Activated naive CD8-positive, alpha-beta T cell treated with anti-CD3 and anti-CD28 coated beads, Interleukin-2, amount 50 U/mL, for 24 hours (primary cell): Measurements from ENCODE around the gene ATPAF2.
A peak's percentile ranks its signal among the peaks of the same experiment; 100 is the strongest.
"Not testable (repeated sequence)": the region's sequence is repeated elsewhere in the genome, so short reads cannot be mapped to it uniquely, and the experiment has no call there.

Experiments used
- ATAC-seq: fragments of 150-1000 bp; cut with Tn5 transposase; one replicate; pipeline ENCODE4 v1.10.0; 2021
- DNase-seq: peaks from one replicate; pipeline ENCODE4 v3.0.0; 2021
- H3K27ac Mint-ChIP-seq: one replicate; pipeline ENCODE4 v1.8.0; 2021; ENCODE audit warnings: mild to moderate bottlenecking, mixed read lengths
- H3K27me3 Mint-ChIP-seq: one replicate; pipeline ENCODE4 v1.8.0; 2021; ENCODE audit warnings: mixed read lengths
- H3K36me3 Mint-ChIP-seq: one replicate; pipeline ENCODE4 v1.8.0; 2021; ENCODE audit warnings: low read depth, mixed read lengths
- H3K4me1 Mint-ChIP-seq: one replicate; pipeline ENCODE4 v1.8.0; 2021; ENCODE audit warnings: mixed read lengths
- H3K4me3 Mint-ChIP-seq: one replicate; pipeline ENCODE4 v1.8.0; 2021; ENCODE audit warnings: mild to moderate bottlenecking, moderate library complexity, mixed read lengths
- H3K9me3 Mint-ChIP-seq: one replicate; pipeline ENCODE4 v1.8.0; 2021; ENCODE audit warnings: mixed read lengths

ATPAF2 gene

DNA sequence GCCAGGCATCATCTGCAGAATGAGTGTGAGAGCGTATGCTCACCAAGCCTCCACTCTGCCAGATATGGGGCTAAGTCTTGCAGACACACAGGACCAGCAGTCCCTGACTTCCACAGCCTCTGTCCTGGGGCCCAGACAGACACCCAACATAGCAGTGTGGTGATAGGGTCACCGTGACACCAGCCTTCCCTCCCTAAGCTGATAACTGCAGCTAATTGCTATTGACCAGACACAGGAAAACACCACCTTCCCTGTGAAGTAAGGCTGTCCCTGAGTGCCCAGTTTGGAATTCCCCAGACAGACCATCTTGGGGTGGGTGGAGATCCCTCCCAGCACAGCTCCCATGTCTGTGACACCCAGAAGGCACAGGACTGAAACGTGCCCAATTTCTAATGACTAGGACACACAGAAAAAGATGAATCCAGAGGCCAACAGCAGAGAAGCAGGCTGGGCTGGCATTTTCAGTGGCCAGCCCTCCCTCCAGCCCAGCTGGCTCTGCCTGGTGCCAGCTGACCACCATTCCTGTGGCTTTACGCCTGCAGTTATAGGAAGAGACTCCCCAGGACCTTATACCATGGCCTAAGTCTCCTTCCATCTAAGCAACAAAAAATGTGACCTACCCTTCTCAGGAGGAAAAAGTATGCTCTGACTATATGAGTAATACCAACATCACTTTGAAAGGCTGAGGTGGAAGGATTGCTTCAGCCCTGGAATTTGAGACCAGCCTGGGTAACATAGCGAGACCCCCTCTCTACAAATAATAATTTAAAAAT lies 30.3 kb downstream of the ATPAF2 start:
- H3K4me3 Mint-ChIP-seq = no peak overlapping the region
- ATAC-seq = no peak

DNA sequence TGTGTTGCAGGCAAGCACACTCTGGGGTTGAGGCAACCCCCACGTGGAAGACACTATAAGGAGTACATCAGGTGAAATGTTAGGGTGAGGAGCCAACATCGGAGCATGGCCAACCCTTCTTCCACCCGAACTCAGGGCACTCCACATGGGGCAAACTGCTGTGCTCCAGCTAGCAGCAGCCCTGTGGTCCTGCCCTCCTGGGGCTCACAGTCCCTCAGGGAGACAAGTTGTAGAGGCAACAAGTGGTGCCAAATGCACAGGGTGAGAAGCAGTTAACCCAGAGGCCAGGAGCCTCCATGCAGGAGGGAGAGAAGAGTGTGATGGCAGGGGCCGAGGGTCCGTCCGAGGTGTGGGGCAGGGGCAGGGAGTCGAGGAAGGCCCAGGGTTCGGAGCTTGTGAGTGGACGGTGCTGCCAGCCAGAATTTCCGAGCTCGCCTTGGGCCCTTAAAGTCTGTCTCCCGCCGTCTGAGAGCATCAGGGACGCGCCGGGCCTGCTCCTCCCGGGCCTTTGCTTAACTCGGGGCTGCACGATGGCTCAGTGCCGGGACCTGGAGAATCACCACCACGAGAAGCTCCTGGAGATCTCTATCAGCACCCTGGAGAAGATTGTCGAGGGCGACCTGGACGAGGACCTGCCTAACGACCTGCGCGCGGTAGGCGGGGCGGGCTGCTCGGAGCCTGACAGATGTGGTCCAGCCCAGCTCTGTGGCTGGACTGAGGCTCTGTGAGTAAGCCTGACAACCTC lies 32.3 kb downstream of the ATPAF2 start:
- H3K4me1 Mint-ChIP-seq = no peaks in the 10 kb centered on the region
- H3K4me3 Mint-ChIP-seq = no peak overlapping the region
- DNase-seq (no peak), ATAC-seq (no peak)
- no peak overlapping the region for H3K27ac Mint-ChIP-seq
- H3K36me3 Mint-ChIP-seq = peaks cover 2% of the 10 kb centered on the region
- H3K9me3 Mint-ChIP-seq = no peaks in the 10 kb centered on the region
- H3K27me3 Mint-ChIP-seq = no peaks in the 10 kb centered on the region

More for the DNA sequence above, 30.3 kb downstream of the ATPAF2 start:
- H3K4me1 Mint-ChIP-seq = no peaks in the 10 kb centered on the region
- no peak overlapping the region for H3K27ac Mint-ChIP-seq
- no peak for DNase-seq
- no peaks in the 10 kb centered on the region for H3K9me3 Mint-ChIP-seq
- H3K27me3 Mint-ChIP-seq = no peaks in the 10 kb centered on the region
- peaks cover 5% of the 10 kb centered on the region for H3K36me3 Mint-ChIP-seq

DNA sequence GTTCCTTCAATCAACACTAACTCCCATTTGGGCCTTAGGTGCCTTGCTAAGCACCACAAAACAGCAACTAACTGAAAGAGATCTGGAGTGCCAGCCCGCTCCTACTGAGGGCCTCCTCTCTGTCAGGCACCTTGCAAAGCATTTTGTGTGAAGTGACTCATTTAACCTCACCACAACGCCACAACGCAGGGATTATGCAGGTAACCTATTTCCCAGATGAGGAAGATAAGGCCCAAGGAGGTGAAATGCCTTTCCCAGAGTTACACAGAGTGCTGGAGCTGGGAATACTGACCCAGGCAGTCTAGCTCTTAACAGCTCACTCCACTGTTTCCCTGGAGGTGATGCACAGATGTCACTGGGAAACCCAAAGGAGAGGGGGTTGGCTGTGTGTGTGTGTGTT lies 33.5 kb downstream of the ATPAF2 start:
- ATAC-seq (no peak), DNase-seq (no peak)
- Mint-ChIP-seq H3K27ac (no peak overlapping the region), H3K9me3 (no peaks in the 10 kb centered on the region), H3K4me3 (no peak overlapping the region), H3K36me3 (peaks cover 2% of the 10 kb centered on the region), H3K4me1 (no peaks in the 10 kb centered on the region), H3K27me3 (no peaks in the 10 kb centered on the region)

DNA sequence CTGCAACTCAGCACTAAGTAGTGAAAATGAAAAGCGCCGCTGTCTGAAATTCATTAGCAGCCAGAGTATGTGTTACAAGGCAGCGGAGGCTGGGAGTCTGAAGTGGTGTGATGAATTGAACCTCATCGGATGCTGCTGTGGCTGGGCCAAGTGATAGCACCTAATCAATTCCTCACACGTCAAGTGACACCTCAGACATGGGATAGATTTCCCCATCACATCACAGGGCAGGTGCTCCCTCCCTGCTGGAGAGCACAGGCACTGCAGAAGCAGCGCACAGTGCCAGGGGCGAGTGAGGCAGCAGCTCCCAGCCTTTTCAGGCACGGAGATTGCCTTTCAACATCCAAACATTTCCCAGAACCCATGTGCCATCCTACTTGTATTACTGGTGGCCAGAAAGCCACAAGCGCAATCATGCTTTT lies 34.1 kb downstream of the ATPAF2 start:
- H3K4me1 Mint-ChIP-seq = no peaks in the 10 kb centered on the region
- H3K36me3 Mint-ChIP-seq = peaks cover 2% of the 10 kb centered on the region

DNA sequence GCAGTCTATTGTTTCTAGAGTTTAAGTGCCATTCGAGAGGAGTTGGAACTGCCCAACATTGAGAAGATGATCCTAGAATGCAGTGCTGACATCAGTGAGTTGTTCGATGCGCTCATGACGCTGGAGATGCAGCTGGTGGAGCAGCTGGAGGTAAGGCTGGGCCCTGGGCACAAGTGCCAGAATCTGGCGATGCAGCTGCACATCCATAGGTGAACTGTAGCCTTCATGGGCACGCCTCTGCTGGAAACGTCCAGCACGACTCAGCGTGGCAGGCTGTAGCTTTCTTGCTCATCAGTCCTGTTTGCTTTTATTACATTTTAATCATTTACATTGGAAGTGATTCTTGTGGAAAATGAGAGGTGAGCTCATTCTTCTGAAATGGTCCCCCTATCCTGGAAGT lies 34.6 kb downstream of the ATPAF2 start:
- no peaks in the 10 kb centered on the region for H3K9me3 Mint-ChIP-seq
- ATAC-seq = no peak
- no peaks in the 10 kb centered on the region for H3K27me3 Mint-ChIP-seq

More for the DNA sequence above, 34.1 kb downstream of the ATPAF2 start:
- DNase-seq = no peak
- H3K4me3 Mint-ChIP-seq = no peak overlapping the region
- H3K27ac Mint-ChIP-seq = no peak overlapping the region
- no peaks in the 10 kb centered on the region for H3K27me3 Mint-ChIP-seq
- no peaks in the 10 kb centered on the region for H3K9me3 Mint-ChIP-seq
- ATAC-seq = no peak

DNA sequence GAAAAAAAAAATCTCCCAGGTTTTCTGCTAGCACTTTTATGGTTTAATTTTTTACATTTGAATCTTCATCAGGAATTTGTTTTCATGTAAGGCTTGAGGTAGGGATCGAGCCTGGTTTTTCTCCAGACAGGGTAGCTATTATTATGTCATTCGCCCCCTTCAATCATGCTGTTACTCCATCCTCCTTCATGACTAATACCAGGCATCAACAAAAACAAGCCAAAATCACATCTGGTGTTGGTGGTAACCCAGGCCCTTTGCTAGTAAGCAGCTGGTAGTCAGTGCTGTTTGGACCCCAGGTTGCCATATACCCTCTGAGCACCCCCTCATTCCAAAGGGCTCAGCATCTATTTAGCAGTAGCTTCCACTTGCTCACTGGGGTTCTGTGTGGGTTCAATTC lies 36.8 kb downstream of the ATPAF2 start:
- H3K4me3 Mint-ChIP-seq = no peak overlapping the region
- no peaks in the 10 kb centered on the region for H3K27me3 Mint-ChIP-seq
- H3K4me1 Mint-ChIP-seq = no peaks in the 10 kb centered on the region
- no peak for DNase-seq
- no peaks in the 10 kb centered on the region for H3K9me3 Mint-ChIP-seq
- no peaks in the 10 kb centered on the region for H3K36me3 Mint-ChIP-seq
- no peak for ATAC-seq
- H3K27ac Mint-ChIP-seq = no peak overlapping the region

More for the DNA sequence above, 34.6 kb downstream of the ATPAF2 start:
- H3K4me1 Mint-ChIP-seq = no peaks in the 10 kb centered on the region
- H3K27ac Mint-ChIP-seq = no peak overlapping the region
- no peak for DNase-seq
- H3K4me3 Mint-ChIP-seq = no peak overlapping the region
- peaks cover under 1% of the 10 kb centered on the region for H3K36me3 Mint-ChIP-seq

DNA sequence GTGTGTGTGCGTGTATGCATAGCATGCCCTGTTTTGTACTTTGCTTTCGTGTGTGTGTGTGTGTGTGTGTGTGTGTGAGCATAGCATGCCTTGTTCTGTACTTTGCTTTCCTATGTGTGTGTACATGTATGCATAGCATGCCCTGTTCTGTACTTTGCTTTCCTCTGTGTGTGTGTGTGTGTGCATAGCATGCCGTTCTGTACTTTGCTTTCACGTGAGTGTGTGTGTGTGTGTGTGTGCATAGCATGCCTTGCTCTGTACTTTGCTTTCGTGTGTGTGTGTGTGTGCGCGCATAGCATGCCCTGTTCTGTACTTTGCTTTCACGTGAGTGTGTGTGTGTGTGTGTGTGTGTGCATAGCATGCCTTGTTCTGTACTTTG lies 38.9 kb downstream of the ATPAF2 start:
- Mint-ChIP-seq H3K36me3 (no peaks in the 10 kb centered on the region), H3K4me3 (no peak overlapping the region), H3K4me1 (no peaks in the 10 kb centered on the region), H3K9me3 (no peaks in the 10 kb centered on the region), H3K27ac (no peak overlapping the region), H3K27me3 (no peaks in the 10 kb centered on the region)
- no peak for ATAC-seq
- DNase-seq = no peak

DNA sequence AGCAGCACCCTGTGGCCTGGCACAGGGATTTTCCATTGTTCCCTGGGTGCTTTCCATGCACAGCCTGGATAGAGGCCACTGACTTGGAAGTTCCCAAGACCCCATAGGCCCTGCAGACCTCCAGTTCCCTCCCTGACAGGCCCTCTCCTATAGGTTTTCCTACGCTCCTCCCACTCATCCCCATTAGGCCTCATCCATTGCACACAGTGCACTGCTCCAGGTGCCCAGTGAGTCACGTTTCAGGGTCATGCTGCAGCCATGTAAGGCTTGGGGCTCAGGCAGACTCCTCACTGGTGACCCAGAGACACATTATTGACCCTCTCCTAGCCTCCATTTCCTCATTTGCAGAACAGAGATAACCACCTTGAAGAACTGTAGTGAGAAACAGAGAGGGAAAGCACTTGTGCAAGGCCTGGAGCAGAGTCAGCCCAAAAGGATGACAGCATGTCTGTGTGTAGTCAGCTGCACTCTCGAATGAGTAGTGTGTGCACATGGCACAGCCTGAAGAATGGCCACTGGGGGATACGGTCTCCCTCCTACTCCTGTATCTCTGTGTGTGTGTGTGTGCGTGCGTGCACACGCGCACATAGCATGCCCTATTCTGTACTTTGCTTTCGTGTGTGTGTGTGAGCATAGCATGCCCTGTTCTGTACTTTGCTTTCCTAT lies 39.5 kb downstream of the ATPAF2 start:
- no peak overlapping the region for H3K4me3 Mint-ChIP-seq
- no peaks in the 10 kb centered on the region for H3K36me3 Mint-ChIP-seq
- H3K27ac Mint-ChIP-seq = no peak overlapping the region
- no peaks in the 10 kb centered on the region for H3K9me3 Mint-ChIP-seq
- H3K4me1 Mint-ChIP-seq = no peaks in the 10 kb centered on the region
- ATAC-seq (no peak), DNase-seq (no peak)
- H3K27me3 Mint-ChIP-seq = no peaks in the 10 kb centered on the region

DNA sequence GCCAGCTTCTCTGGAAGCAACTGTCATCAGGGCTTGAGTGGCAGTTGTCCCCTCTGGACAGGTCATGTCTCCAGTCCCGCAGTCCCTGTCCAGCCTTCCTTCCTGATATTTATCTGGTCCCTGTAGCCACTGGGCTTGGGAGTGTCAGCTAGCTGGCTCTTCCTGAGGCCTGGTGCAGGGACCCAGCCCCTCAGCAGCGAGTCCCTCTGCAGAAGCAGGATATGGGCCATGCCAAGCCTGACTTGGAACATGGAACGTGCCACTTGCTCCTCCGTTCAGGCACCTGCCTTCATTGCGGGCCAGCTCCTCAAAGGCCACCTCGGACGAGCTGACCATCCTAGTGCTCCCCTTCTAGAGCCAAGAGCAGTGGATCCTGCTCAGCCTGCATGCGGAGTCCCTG lies 40.0 kb downstream of the ATPAF2 start:
- no peaks in the 10 kb centered on the region for H3K36me3 Mint-ChIP-seq
- H3K9me3 Mint-ChIP-seq = no peaks in the 10 kb centered on the region
- ATAC-seq (no peak), DNase-seq (no peak)
- H3K27ac Mint-ChIP-seq = no peak overlapping the region
- H3K4me1 Mint-ChIP-seq = no peaks in the 10 kb centered on the region
- no peak overlapping the region for H3K4me3 Mint-ChIP-seq
- no peaks in the 10 kb centered on the region for H3K27me3 Mint-ChIP-seq

DNA sequence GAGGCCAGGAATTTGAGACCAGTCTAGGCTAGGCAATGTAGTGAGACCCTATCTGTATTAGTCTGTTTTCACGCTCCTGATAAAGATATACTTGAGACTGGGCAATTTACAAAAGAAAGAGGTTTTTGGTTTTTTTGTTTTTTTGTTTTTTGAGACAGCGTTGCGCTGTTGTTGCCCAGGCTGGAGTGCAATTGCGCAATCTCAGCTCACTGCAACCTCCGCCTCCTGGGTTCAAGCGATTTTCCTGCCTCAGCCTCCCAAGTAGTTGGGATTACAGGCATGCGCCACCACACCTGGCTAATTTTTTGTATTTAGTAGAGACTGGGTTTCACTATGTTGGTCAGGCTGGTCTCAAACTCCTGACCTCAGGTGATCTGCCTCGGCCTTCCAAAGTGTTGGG lies 43.1 kb downstream of the ATPAF2 start:
- not testable (repeated sequence) for H3K36me3 Mint-ChIP-seq, ATAC-seq, DNase-seq, H3K27ac Mint-ChIP-seq, H3K4me1 Mint-ChIP-seq, H3K4me3 Mint-ChIP-seq, H3K27me3 Mint-ChIP-seq, H3K9me3 Mint-ChIP-seq

DNA sequence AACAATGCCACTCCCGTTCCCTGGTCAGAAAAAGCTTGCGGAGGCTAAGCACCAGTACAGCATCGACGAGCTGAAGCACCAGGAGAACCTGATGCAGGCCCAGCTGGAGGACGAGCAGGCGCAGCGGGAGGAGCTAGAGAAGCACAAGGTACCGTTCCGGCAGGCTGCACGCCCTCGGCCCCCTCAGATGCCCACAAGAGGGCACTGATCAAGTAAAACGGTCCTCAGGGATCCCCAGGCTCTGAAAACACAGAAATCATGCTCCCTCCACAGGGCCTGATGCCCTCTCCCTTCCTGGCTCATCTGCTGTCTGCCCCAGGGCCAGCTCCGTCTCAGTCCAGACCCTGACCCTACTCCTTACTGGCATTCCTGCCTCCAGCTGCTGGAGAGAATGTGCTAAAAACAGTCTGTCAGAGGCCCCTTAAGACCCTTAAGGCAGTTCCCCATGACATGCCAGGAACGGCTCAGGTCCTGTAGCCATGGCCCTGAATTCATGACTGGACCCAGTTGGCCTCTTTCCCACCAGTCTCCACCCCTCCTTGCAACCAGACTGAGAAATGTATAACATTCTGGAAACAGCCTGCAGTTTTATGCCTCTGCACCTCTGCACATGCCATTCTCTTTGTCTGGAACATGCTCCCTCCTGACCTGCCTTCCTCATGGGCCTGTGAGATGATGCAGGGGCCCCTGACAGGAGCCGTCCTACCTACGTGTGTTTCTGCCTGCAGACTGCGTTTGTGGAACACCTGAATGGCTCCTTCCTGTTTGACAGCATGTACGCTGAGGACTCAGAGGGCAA lies 44.5 kb downstream of the ATPAF2 start:
- Mint-ChIP-seq H3K27ac (no peak overlapping the region), H3K4me1 (no peaks in the 10 kb centered on the region), H3K4me3 (no peak overlapping the region), H3K36me3 (no peaks in the 10 kb centered on the region), H3K27me3 (no peaks in the 10 kb centered on the region), H3K9me3 (no peaks in the 10 kb centered on the region)
- DNase-seq (peak; percentile 20), ATAC-seq (peak; percentile 40)

DNA sequence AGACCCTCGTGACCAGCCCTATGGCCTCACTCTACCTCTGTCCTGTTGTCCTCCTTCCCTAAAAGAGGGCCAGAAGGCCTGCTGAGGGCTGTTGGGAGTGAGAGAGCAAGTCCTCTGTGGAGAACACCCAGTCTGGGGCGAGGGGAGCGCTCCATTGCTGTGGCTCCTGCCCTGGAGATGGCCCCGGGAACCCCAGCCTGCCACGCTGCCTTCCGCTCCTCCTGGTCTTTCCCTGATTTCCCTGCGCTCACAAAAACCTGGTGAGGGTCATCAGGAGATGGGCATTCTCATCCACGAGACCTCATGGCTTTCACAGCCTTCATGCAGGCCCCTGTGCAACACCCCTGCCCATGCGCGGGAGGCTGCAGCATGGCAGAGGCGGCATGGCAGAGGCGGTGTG lies 45.1 kb downstream of the ATPAF2 start:
- Mint-ChIP-seq H3K4me1 (no peaks in the 10 kb centered on the region), H3K36me3 (no peaks in the 10 kb centered on the region), H3K9me3 (no peaks in the 10 kb centered on the region), H3K27ac (no peak overlapping the region), H3K27me3 (no peaks in the 10 kb centered on the region), H3K4me3 (no peak overlapping the region)
- ATAC-seq (no peak), DNase-seq (no peak)

DNA sequence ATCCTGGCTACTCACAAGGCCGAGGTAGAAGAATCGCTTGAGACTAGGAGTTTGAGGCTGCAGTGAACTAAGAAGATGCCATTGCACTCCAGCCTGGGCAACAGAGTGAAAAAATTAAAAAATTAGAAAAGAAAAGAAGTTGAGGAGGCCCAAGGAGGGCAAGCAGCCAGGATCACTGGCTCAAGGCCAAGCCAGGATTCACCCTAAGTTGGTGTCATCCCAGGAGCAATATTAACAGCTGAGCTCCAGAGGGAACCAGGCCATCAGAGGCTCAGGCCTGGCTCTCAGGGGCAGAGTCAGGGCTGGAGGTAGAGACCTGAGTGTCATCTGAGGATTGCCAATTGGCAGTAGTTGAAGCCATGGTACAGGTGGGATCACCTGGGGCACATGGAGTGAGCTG lies 45.6 kb downstream of the ATPAF2 start:
- Mint-ChIP-seq H3K27me3 (no peaks in the 10 kb centered on the region), H3K4me3 (no peak overlapping the region), H3K9me3 (no peaks in the 10 kb centered on the region), H3K4me1 (no peaks in the 10 kb centered on the region), H3K27ac (no peak overlapping the region), H3K36me3 (no peaks in the 10 kb centered on the region)
- DNase-seq (no peak), ATAC-seq (no peak)

DNA sequence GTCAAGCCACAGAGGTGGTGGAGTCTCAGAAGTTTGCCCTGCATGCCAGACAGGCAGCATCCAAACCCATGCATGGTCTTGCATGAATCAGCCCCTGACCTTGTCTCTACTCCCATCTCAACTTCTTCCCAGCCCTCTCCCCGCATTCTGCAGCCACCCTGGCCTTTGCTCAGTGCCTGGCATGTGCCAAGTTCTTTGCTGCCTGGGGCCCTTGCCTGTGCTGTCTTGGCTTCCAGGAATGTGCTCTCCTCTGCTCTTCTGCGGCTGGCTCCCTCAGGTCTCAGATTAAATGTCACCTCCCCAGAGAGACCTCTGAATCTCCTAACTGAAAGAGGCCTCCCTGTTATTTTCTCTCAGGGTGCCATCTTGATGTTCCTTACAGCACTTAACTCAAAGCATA lies 48.7 kb downstream of the ATPAF2 start:
- no peaks in the 10 kb centered on the region for H3K36me3 Mint-ChIP-seq
- no peak overlapping the region for H3K27ac Mint-ChIP-seq
- no peaks in the 10 kb centered on the region for H3K4me1 Mint-ChIP-seq
- no peak overlapping the region for H3K4me3 Mint-ChIP-seq
- no peaks in the 10 kb centered on the region for H3K9me3 Mint-ChIP-seq
- DNase-seq (no peak), ATAC-seq (no peak)
- H3K27me3 Mint-ChIP-seq = no peaks in the 10 kb centered on the region
